NCI-H510A (cell line): ENCODE data around the gene NR1H4.
"Not testable (repeated sequence)": the region's sequence is repeated elsewhere in the genome, so short reads cannot be mapped to it uniquely, and the experiment has no call there.

ENCODE experiments used
- DNase-seq: peaks from one replicate; lab custom pipeline; 2025; lab: John Stamatoyannopoulos, UW

The NR1H4 gene

GRCh38 chr12:100572184-100572583, 98.5 kb downstream of the NR1H4 start:
- no peak for DNase-seq

- DNase-seq: peak; percentile 78
Observed at GRCh38 chr12:100573292-100574186, 99.9 kb downstream of the NR1H4 start, which contains the start of gene GAS2L3. GAS2L3 (plus strand) TSS chr12:100573684; CDS start chr12:100594905, 21,221 bp downstream.

- DNase-seq: no peak
Observed at GRCh38 chr12:100574187-100575074, 100.8 kb downstream of the NR1H4 start.

GRCh38 chr12:100576331-100577036, 102.8 kb downstream of the NR1H4 start:
- DNase-seq: no peak

DNA sequence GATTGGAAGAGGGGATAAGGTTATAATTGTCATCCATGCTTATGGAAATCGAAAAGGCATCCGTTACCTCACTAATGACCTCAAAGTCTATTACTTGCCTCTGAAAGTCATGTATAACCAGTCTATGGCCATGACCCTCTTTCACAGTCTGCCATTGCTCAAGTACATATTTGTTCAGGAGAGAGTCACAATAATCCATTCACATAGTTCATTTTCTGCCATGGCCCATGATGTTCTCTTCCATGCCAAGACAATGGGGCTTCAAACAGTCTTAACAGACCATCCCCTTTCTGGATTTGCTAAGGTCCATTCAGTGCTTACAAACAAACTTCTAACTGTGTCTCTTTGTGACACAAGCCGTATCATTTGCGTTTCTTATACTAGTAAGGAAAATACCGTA, 105.3 kb downstream of the NR1H4 start:
- DNase-seq: no peak

- DNase-seq: no peak
Observed at GRCh38 chr12:100579844-100580243, 106.2 kb downstream of the NR1H4 start.

GRCh38 chr12:100584256-100584655, 110.6 kb downstream of the NR1H4 start:
- DNase-seq: no peak

- DNase-seq: no peak
Observed at GRCh38 chr12:100591979-100592378, 118.3 kb downstream of the NR1H4 start.

- no peak for DNase-seq
Observed at GRCh38 chr12:100593490-100593889, 119.8 kb downstream of the NR1H4 start.

DNA sequence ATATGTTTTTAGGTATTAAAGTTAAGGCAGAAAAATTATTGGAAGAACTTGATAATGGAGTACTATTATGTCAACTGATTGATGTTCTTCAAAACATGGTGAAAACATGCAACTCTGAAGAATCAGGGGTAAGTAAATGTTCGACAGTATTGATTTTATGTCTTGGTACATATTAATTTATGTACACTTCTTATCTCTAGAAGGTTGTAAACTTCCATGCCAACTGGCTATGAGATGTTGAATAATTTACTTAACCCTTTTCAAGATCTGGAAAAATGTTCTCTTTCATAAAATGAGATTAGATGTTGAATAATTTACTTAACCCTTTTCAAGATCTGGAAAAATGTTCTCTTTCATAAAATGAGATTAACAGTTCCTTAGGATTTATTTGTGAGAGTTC, 128.0 kb downstream of the NR1H4 start:
- no peak for DNase-seq

- not testable (repeated sequence) for DNase-seq
Observed at GRCh38 chr12:100602997-100603396, 129.3 kb downstream of the NR1H4 start.

DNA sequence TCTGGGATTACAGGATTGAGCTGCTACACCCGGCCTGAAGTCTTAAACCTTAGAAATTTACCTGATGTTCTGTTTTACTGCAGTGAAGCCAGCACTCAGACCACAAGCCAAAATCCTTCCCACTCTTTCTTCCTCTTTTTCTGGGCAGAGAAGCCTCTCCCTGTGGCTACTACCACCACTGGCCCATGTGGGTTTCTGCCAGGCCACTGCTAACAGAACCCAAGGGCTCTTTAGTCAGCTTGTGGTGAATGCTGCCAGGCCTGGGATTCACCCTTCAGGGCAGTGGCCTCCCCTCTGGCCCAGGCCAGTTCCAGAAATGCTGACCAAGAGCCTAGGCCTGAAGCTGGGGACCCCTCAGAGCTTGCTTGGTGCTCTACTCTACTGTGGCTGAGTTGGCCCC, 135.1 kb downstream of the NR1H4 start:
- DNase-seq: no peak

- DNase-seq: no peak
Observed at GRCh38 chr12:100610666-100611430, 137.2 kb downstream of the NR1H4 start.

DNA sequence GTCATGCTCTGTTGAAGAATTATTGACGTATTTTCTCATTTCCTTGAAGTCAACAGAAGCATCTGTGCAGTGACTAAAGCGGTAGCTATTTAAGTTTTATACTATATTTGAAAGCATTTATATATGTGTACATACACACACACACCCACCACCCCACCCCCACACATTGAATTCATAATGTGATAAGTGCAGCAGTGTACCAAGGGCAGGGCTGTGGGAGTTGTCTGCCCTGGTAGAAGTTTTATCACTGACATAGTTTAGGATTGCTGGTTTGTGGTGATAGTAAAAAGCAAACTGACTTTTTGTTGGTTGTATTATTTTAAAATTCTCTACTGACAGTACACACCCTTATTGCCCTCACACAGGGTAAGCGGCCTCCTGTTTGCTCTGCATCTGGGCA, 138.9 kb downstream of the NR1H4 start:
- no peak for DNase-seq
